Left kidney (tissue), 8 donors: Measurements from ENCODE around the gene MRPL49. TPM values are rescaled to one million over a fixed set of nuclear protein-coding genes. Genes with fewer than 3 reads are reported as not detected.

Experiments
- DNase-seq: peaks from one replicate; pipeline ENCODE4 v3.0.0-alpha.2; 2013
- long read RNA-seq, 8 donors: transcript quantifications; one replicate each; lab custom pipeline, GENCODE V29; 2026
- polyA plus RNA-seq: library from polyadenylated mRNA; unstranded; fragments of 120-200 nt; gene quantifications from one replicate; pipeline ENCODE4 v1.2.1, GENCODE V29; 2013; ENCODE audit not compliant: insufficient read length

Gene MRPL49
- polyA plus RNA-seq = 52.6 TPM
- long read RNA-seq, donor 1, transcript MRPL49-201 (4 exons, 2,019 nt) = major isoform, 24 of 26 reads
- long read RNA-seq, donor 1, partial matches to known transcripts = 0 of 26 reads
- long read RNA-seq, donor 1, other reads (novel, unspliced or antisense) = 0 of 26 reads
- long read RNA-seq, donor 2, transcript MRPL49-201 (4 exons, 2,019 nt) = major isoform, 22 of 128 reads
- long read RNA-seq, donor 2, partial matches to known transcripts = 103 of 128 reads
- long read RNA-seq, donor 2, other reads (novel, unspliced or antisense) = 0 of 128 reads
- long read RNA-seq, donor 3, transcript MRPL49-201 (4 exons, 2,019 nt) = major isoform, 17 of 18 reads
- long read RNA-seq, donor 3, partial matches to known transcripts = 0 of 18 reads
- long read RNA-seq, donor 3, other reads (novel, unspliced or antisense) = 0 of 18 reads
- long read RNA-seq, donor 4, transcript MRPL49-201 (4 exons, 2,019 nt) = major isoform, 5 of 6 reads
- long read RNA-seq, donor 4, partial matches to known transcripts = 0 of 6 reads
- long read RNA-seq, donor 4, other reads (novel, unspliced or antisense) = 0 of 6 reads
- long read RNA-seq, donor 5, transcript MRPL49-201 (4 exons, 2,019 nt) = major isoform, 39 of 40 reads
- long read RNA-seq, donor 5, partial matches to known transcripts = 0 of 40 reads
- long read RNA-seq, donor 5, other reads (novel, unspliced or antisense) = 0 of 40 reads
- long read RNA-seq, donor 6, transcript MRPL49-201 (4 exons, 2,019 nt) = major isoform, 25 of 135 reads
- long read RNA-seq, donor 6, partial matches to known transcripts = 108 of 135 reads
- long read RNA-seq, donor 6, other reads (novel, unspliced or antisense) = 0 of 135 reads
- long read RNA-seq, donor 7, transcript MRPL49-201 (4 exons, 2,019 nt) = major isoform, 36 of 41 reads
- long read RNA-seq, donor 7, partial matches to known transcripts = 0 of 41 reads
- long read RNA-seq, donor 7, other reads (novel, unspliced or antisense) = 0 of 41 reads
- long read RNA-seq, donor 8, transcript MRPL49-201 (4 exons, 2,019 nt) = major isoform, 12 of 12 reads
- long read RNA-seq, donor 8, partial matches to known transcripts = 0 of 12 reads
- long read RNA-seq, donor 8, other reads (novel, unspliced or antisense) = 0 of 12 reads

GRCh38 chr11:65121865-65122696 is at the start of gene MRPL49, which contains the start of gene FAU:
TSS of gene MRPL49 (plus strand) at chr11:65122321. CDS start at chr11:65122347, 26 bp downstream.
TSS of gene FAU (minus strand) at chr11:65122134. CDS start at chr11:65121813, 321 bp downstream.
- peak; percentile 95 for DNase-seq

GRCh38 chr11:65072631-65072966 is 49.5 kb upstream of the MRPL49 start:
- DNase-seq = no peak

- DNase-seq = no peak
Measured at GRCh38 chr11:65077451-65077850, 44.7 kb upstream of the MRPL49 start.

GRCh38 chr11:65078151-65078550 is 44.0 kb upstream of the MRPL49 start:
- no peak for DNase-seq

- DNase-seq = no peak
Measured at GRCh38 chr11:65078786-65079342, 43.3 kb upstream of the MRPL49 start.

- DNase-seq = no peak
Measured at GRCh38 chr11:65083134-65083833, 38.8 kb upstream of the MRPL49 start.

GRCh38 chr11:65083834-65084597 is 38.1 kb upstream of the MRPL49 start, which contains the start of the genes CDCA5 and ZFPL1:
TSS of gene CDCA5 (minus strand) at chr11:65084040. CDS start at chr11:65083978, 62 bp downstream.
TSS of gene ZFPL1 (plus strand) at chr11:65084222. CDS start at chr11:65084699, 477 bp downstream.
- DNase-seq = peak; percentile 96

- DNase-seq = no peak
Measured at GRCh38 chr11:65084598-65085375, 37.3 kb upstream of the MRPL49 start.

GRCh38 chr11:65085446-65085845 is 36.7 kb upstream of the MRPL49 start:
- DNase-seq = no peak

GRCh38 chr11:65086809-65087208 is 35.3 kb upstream of the MRPL49 start:
- no peak for DNase-seq

GRCh38 chr11:65087216-65087615 is 34.9 kb upstream of the MRPL49 start:
- no peak for DNase-seq

- no peak for DNase-seq
Measured at GRCh38 chr11:65087827-65088226, 34.3 kb upstream of the MRPL49 start.

GRCh38 chr11:65089621-65090020 is 32.5 kb upstream of the MRPL49 start:
- DNase-seq = no peak

GRCh38 chr11:65090628-65091027 is 31.5 kb upstream of the MRPL49 start:
- DNase-seq = no peak

GRCh38 chr11:65095427-65095826 is 26.7 kb upstream of the MRPL49 start:
- no peak for DNase-seq

- DNase-seq = peak; percentile 91
Measured at GRCh38 chr11:65095974-65096806, 25.9 kb upstream of the MRPL49 start, which contains the start of gene VPS51. TSS of gene VPS51 (plus strand) at chr11:65096214. CDS start at chr11:65096251, 37 bp downstream.

- no peak for DNase-seq
Measured at GRCh38 chr11:65096926-65097325, 25.2 kb upstream of the MRPL49 start.
